Prostate gland (tissue), 1 donor: ENCODE measurements around the gene SPRR1B.

Source experiments
- POLR2A ChIP-seq: fragments of 450-650 bp; IDR thresholded peaks from one replicate; pipeline ENCODE4 v1.6.1; 2016; ENCODE audit warnings: antibody characterized with exemption, mild to moderate bottlenecking
- POLR2AphosphoS5 ChIP-seq: sonication (generic); formaldehyde crosslinking; IDR thresholded peaks from one replicate; pipeline ENCODE4 v1.6.1; 2017; ENCODE audit warnings: antibody characterized with exemption

DNA sequence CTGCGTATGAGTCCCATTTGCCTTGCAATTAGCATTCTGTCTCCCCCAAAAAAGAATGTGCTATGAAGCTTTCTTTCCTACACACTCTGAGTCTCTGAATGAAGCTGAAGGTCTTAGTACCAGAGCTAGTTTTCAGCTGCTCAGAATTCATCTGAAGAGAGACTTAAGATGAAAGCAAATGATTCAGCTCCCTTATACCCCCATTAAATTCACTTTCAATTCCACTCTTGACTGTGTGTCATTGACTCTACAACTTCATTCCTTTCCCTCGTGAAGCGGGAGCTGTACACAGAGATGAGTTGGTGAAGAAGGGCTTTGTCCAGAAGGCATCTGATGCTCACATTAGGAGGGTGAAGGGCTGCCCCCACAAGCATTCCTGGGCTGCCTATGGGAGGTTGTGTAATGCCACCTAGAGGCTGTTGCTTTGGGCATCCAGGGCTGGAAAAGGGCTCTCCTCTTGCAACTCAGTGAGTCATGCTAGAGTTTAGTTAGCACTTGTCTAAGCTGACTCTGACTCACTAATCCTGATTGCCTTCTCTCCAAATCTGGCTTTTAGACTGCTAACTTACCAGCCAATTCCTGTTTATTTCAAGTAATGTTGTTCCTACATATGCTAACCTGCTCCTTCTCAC lies 1.8 kb downstream of the SPRR1B start:
- no peak for TF ChIP-seq POLR2A
- no peak for TF ChIP-seq POLR2AphosphoS5
